PC-9 (cell line): ENCODE results near the gene DUSP10. TPM values are rescaled to one million over a fixed set of nuclear protein-coding genes. Genes with fewer than 3 reads are reported as not detected.

Experiments
- BruUV-seq: library from RNA; stranded (reverse); fragments of 400-500 nt; replicated peaks from 2 replicates; lab custom pipeline; 2021; lab: Mats Ljungman, UMichigan
- CTCF ChIA-PET: fragments of 300-600 bp; sonication (Branson Sonifier 250); formaldehyde crosslinking; loops from one replicate; lab custom pipeline; 2022; ENCODE audit warnings: antibody characterized with exemption; lab: Charles Lee
- POLR2A ChIA-PET: fragments of 300-600 bp; sonication (Branson Sonifier 250); formaldehyde crosslinking; loops from one replicate; lab custom pipeline; 2022; ENCODE audit warnings: antibody characterized with exemption; ENCODE audit not compliant: unreplicated experiment; lab: Charles Lee
- DNase-seq, 2 experiments: peaks; one replicate each; pipeline versions ENCODE4 v3.0.0 to v3.0.0-alpha.2; 2015 to 2022; ENCODE audit warnings: mixed read lengths in 1 of 2
- H2AFZ ChIP-seq: fragments of 200-600 bp; sonication (generic); 2 replicates; pipeline ENCODE4 v1.8.1; 2017; ENCODE audit warnings: antibody characterized with exemption
- H3F3A ChIP-seq: fragments of 200-600 bp; sonication (generic); 2 replicates; pipeline ENCODE4 v1.8.1; 2017; ENCODE audit warnings: antibody characterized with exemption, mild to moderate bottlenecking, low read depth; ENCODE audit not compliant: insufficient read depth
- H3K27ac ChIP-seq: fragments of 200-600 bp; sonication (generic); 2 replicates; pipeline ENCODE4 v1.6.1; 2016; ENCODE audit warnings: mixed run types
- H3K27me3 ChIP-seq: fragments of 200-600 bp; sonication (generic); 2 replicates; pipeline ENCODE4 v1.6.1; 2016; ENCODE audit warnings: low read depth, mixed run types; ENCODE audit not compliant: insufficient read depth
- H3K36me3 ChIP-seq: fragments of 200-600 bp; sonication (generic); 2 replicates; pipeline ENCODE4 v1.6.1; 2016; ENCODE audit warnings: low read depth, mixed run types
- H3K4me1 ChIP-seq: fragments of 200-600 bp; sonication (generic); replicated peaks from 2 replicates; pipeline ENCODE4 v1.6.1; 2016; ENCODE audit warnings: mixed run types; ENCODE audit not compliant: insufficient read depth
- H3K4me2 ChIP-seq: fragments of 200-600 bp; sonication (generic); 2 replicates; pipeline ENCODE4 v1.6.1; 2017; ENCODE audit warnings: mixed run types
- H3K4me3 ChIP-seq: fragments of 200-600 bp; sonication (generic); 2 replicates; pipeline ENCODE4 v1.6.1; 2016; ENCODE audit warnings: mixed run types
- H3K79me2 ChIP-seq: fragments of 200-600 bp; sonication (generic); 2 replicates; pipeline ENCODE4 v1.6.1; 2017; ENCODE audit warnings: low read depth, mixed run types
- H3K9me2 ChIP-seq: fragments of 200-600 bp; sonication (generic); 2 replicates; pipeline ENCODE4 v1.8.1; 2017; ENCODE audit warnings: mild to moderate bottlenecking; ENCODE audit not compliant: insufficient read depth
- H3K9me3 ChIP-seq: fragments of 200-600 bp; sonication (generic); 2 replicates; pipeline ENCODE4 v1.8.1; 2016; ENCODE audit warnings: low read depth; ENCODE audit not compliant: insufficient read depth
- H4K20me1 ChIP-seq: fragments of 200-600 bp; sonication (generic); 2 replicates; pipeline ENCODE4 v1.8.1; 2017; ENCODE audit not compliant: insufficient read depth
- EZH2 ChIP-seq: fragments of 200-600 bp; sonication (generic); IDR thresholded peaks from 2 replicates; pipeline ENCODE4 v1.8.0; 2017; ENCODE audit warnings: antibody characterized with exemption, low read depth
- intact Hi-C: fragments of 100-400 bp; cut with micrococcal nuclease; formaldehyde crosslinking; loops from one replicate; pipeline ENCODE4 v1.10.0; 2022; ENCODE audit not compliant: unreplicated experiment
- total RNA-seq: library from RNA; stranded (reverse); gene quantifications from 2 replicates; pipeline ENCODE4 v1.2.3, GENCODE V29; 2021
- TF ChIP-seq, protein P1 (sequence below): fragments of 200-600 bp; sonication (generic); conservative IDR thresholded peaks from 2 replicates; pipeline ENCODE4 v1.6.1; 2017; ENCODE audit warnings: mixed run types, antibody characterized with exemption, mild to moderate bottlenecking, moderate library complexity

DUSP10 gene
- total RNA-seq, 1 experiment from 2014 or later: 7.0 TPM

DNA sequence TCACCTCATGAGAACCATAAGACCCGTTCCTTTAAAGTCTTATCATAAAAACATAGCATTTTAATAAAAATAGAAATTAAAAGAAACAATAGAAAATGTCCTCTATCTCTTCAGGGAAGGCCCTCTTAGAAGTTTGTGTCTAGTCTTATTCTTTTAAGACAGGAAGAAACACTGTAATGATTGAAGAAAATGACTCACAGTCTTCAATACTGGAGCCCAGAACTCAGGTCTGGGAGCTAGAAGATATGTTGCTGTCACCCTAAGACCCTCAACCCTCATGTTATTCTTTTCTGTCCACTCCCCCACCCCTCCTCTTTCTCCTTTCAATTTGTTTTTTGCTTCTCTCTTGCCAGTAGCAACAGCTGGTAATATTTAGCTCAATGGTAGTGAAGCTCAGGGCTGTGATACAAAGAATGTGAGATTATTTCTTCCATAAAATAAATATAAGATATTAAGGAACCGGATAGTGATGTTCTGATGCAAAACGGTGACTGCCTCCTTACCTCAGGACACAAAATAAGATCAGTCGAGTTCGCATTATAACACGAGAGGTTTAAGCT is 12.0 kb downstream of the DUSP10 start:
- CTCF ChIA-PET: interaction anchor here (0.5 kb wide), 1 partner anchor 17 kb away, joined by 10 read pairs; no protein-coding TSS in a partner anchor
- Histone ChIP-seq H3K4me2 (no peak overlapping the region), H3K4me1 (no peaks in the 10 kb centered on the region), H3K4me3 (no peak overlapping the region), H2AFZ (no peak overlapping the region), H3F3A (no peaks in the 10 kb centered on the region), H3K36me3 (peaks cover 11% of the 10 kb centered on the region; the same call in 1 of the 2 replicates), H3K27me3 (no peaks in the 10 kb centered on the region), H3K27ac (no peak overlapping the region), H4K20me1 (no peaks in the 10 kb centered on the region; the same call in 1 of the 2 replicates), H3K79me2 (peaks cover 12% of the 10 kb centered on the region), H3K9me2 (no peaks in the 10 kb centered on the region), H3K9me3 (no peaks in the 10 kb centered on the region; the same call in 1 of the 2 replicates)
- POLR2A ChIA-PET: no interaction called here
- DNase-seq: no peak
- no TSS peak for BruUV-seq
- intact Hi-C loops: no loop called here
- TF ChIP-seq EZH2: no peak
- TF ChIP-seq, protein P1, sequence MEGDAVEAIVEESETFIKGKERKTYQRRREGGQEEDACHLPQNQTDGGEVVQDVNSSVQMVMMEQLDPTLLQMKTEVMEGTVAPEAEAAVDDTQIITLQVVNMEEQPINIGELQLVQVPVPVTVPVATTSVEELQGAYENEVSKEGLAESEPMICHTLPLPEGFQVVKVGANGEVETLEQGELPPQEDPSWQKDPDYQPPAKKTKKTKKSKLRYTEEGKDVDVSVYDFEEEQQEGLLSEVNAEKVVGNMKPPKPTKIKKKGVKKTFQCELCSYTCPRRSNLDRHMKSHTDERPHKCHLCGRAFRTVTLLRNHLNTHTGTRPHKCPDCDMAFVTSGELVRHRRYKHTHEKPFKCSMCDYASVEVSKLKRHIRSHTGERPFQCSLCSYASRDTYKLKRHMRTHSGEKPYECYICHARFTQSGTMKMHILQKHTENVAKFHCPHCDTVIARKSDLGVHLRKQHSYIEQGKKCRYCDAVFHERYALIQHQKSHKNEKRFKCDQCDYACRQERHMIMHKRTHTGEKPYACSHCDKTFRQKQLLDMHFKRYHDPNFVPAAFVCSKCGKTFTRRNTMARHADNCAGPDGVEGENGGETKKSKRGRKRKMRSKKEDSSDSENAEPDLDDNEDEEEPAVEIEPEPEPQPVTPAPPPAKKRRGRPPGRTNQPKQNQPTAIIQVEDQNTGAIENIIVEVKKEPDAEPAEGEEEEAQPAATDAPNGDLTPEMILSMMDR: no peak

DNA sequence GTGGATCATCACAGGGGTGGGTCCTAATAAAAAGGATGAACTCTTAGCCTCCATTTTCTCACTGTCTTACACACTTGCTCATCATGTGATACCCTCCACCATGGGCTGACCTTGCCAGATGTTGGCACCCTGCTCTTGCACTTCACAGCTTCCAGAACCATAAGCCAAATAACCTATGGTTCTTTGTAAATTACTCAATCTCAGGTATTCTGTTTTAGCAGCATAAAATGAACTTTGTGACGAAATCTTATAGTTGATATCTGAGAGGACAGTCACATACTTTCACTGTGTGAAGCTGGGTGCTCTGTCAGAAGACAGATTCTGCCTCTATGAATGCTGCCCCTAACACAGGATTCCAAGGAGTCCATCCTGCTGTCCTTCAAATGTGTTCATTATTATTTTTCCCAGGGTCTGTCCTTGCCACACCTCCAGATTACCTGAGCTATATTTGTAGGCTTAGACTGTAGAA is 13.8 kb downstream of the DUSP10 start:
- H3K4me2 ChIP-seq: no peak overlapping the region
- DNase-seq: no peak
- no peaks in the 10 kb centered on the region; the same call in 1 of the 2 replicates for H4K20me1 ChIP-seq
- ChIA-PET CTCF (no interaction called here), POLR2A (no interaction called here)
- H3K4me1 ChIP-seq: no peaks in the 10 kb centered on the region
- H3K36me3 ChIP-seq: peaks cover 18% of the 10 kb centered on the region
- no peaks in the 10 kb centered on the region for H3K27me3 ChIP-seq
- H3K79me2 ChIP-seq: peaks cover 13% of the 10 kb centered on the region; the same call in 1 of the 2 replicates
- H3K9me3 ChIP-seq: peaks cover 12% of the 10 kb centered on the region; the same call in 1 of the 2 replicates
- H3K27ac ChIP-seq: no peak overlapping the region
- no peaks in the 10 kb centered on the region for H3K9me2 ChIP-seq
- H2AFZ ChIP-seq: no peak overlapping the region
- no peaks in the 10 kb centered on the region for H3F3A ChIP-seq
- no TSS peak for BruUV-seq
- H3K4me3 ChIP-seq: no peak overlapping the region
- TF ChIP-seq, protein P1: no peak
- intact Hi-C loops: no loop called here

DNA sequence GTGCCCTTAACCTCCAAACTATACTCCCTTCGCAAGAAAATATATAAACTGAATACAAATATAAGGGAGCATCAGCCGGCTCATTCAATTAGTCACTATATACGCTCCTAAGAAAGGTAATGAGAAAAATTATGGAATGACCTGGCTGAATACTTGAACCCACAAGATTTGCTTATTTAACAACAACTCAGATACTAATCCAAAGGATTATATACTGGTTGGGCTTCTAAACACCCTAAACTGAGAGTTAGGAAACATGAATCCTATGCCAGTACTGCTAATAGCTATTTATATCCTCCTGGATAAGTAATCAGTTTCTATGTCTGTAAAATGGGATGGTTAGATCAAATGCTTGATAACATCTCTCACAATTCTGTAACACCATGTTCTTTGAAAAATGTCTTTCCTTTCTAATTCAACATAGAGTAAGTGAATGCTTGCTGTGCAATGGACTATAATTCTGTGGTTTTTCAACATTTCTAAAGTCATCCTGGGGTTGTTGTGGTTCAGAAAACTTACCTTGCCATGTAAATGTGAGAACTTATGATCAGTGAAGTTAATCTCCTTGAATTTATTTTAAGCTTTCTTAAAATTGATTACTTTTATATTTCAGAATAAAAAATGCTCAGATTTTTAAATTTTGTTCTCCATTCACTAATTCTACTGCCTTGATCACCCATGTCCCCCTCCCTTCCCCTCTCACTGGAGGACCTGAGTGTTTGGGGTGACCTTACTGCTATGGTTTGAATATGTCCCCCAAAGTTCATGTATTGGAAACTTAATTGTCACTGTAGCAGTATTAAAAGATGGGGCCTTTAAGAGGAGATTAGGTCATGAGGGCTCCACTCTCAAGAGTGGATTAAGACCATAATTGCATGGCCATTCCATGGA is 14.5 kb downstream of the DUSP10 start:
- H3K27me3 ChIP-seq: no peaks in the 10 kb centered on the region
- ChIA-PET POLR2A (no interaction called here), CTCF (interaction anchor here (0.5 kb wide), 1 partner anchor 23 kb away, joined by 3 read pairs; no protein-coding TSS in a partner anchor)
- no TSS peak for BruUV-seq
- H3F3A ChIP-seq: no peaks in the 10 kb centered on the region
- no peak for DNase-seq
- H3K79me2 ChIP-seq: peaks cover 13% of the 10 kb centered on the region; the same call in 1 of the 2 replicates
- no peaks in the 10 kb centered on the region for H3K9me2 ChIP-seq
- peaks cover 24% of the 10 kb centered on the region for H3K36me3 ChIP-seq
- no peak overlapping the region for H3K27ac ChIP-seq
- no peaks in the 10 kb centered on the region for H3K4me1 ChIP-seq
- peaks cover 18% of the 10 kb centered on the region; the same call in 1 of the 2 replicates for H3K9me3 ChIP-seq
- intact Hi-C loops: no loop called here
- H4K20me1 ChIP-seq: no peaks in the 10 kb centered on the region; the same call in 1 of the 2 replicates
- no peak overlapping the region for H2AFZ ChIP-seq
- H3K4me3 ChIP-seq: no peak overlapping the region
- no peak overlapping the region for H3K4me2 ChIP-seq
- TF ChIP-seq, protein P1: no peak
- no peak for TF ChIP-seq EZH2
